ENCODE measurements around the gene NEB. TPM values are rescaled to one million over a fixed set of nuclear protein-coding genes. Genes with fewer than 3 reads are reported as not detected.

The NEB gene
- total and polyA plus RNA-seq, 2 donors (not counting 1 experiment from before 2014, with no cell fraction given): 3.6 to 4.6 TPM

DNA sequence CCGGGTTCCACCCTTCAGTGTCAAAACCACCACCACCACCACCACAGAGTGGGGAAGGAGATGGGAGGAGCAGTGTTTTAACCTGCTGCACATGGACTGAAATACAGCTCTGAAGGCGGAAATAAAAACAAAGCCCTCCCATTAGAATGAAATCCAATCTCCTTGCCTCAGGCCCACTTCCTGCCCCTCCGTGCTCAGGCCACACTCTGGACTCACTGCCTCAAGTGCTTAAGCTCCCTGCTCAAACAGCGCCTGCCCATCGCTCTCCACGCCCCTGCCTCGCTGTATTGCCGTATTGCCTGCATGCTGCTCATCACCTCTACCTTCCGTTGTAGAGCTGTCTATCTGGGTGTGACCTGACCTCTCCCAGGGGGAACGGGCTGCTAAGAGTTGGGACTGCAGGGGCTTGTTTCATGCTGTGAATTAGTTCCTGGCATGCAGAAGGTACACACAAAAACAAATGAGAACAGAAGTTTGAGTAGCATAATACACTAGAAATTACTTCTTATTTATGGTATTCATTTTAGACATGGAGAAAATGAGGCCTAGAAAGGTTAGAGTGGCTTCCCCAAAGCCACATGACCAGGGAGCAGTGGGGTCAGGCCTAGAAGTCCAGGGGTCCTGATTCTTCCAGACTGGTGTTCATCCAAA, 31.6 kb upstream of the NEB start:
- Histone ChIP-seq H4K20me1 (ENCODE audit: control insufficient read depth, insufficient read depth, low read length, poor library complexity, severe bottlenecking) (no peaks in the 10 kb centered on the region), H3K9ac (ENCODE audit: low read length) (peak overlapping the region; percentile 42), H3K4me2 (replicated peaks; ENCODE audit: low read depth, low read length, poor library complexity, severe bottlenecking) (peak overlapping the region; percentile 73), H3K27me3 (replicated peaks in 1 of 4; ENCODE audit: control extremely low read depth in 1 of 4, control insufficient read depth in 3 of 4, insufficient read depth in 4 of 4, low read length in 3 of 4) (no peaks in the 10 kb centered on the region), H3K27ac (ENCODE audit: low read length in 2 of 2) (peak overlapping the region; percentile 79 to 89), H3K36me3 (replicated peaks in 1 of 2; ENCODE audit: control extremely low read depth in 1 of 2, control insufficient read depth in 1 of 2, extremely low read depth in 1 of 2, insufficient read depth in 2 of 2, low read length in 1 of 2) (no peaks in the 10 kb centered on the region), H3K4me3 (ENCODE audit: control extremely low read depth in 1 of 5, extremely low read depth in 1 of 5, insufficient read depth in 1 of 5, low read depth in 2 of 5, low read length in 4 of 5) (peak overlapping the region in 4 of 5 experiments; percentile 5 to 40 (median 22)), H2AFZ (ENCODE audit: insufficient read depth, low read depth, low read length, poor library complexity, severe bottlenecking) (peak overlapping the region; percentile 84), H3K79me2 (ENCODE audit: control insufficient read depth, insufficient read depth, low read length) (peaks cover 9% of the 10 kb centered on the region), H3K9me3 (ENCODE audit: control extremely low read depth in 1 of 3, control insufficient read depth in 2 of 3, insufficient read depth in 1 of 3, low read length in 2 of 3) (peaks cover 0 to 7% (median 0%) of the 10 kb centered on the region in 3 donors), H3K4me1 (ENCODE audit: control insufficient read depth in 2 of 2, insufficient read depth in 2 of 2, low read length in 2 of 2) (peaks cover 79 to 83% of the 10 kb centered on the region in 2 donors)
- ChIA-PET POLR2A (interaction anchor here (0.7 to 1.9 kb wide), 7 partner anchors 9 to 574 kb away, joined by 3 to 6 read pairs (median 4); partner anchors contain the start of gene ARL5A), CTCF (interaction anchor here (1.0 to 3.9 kb wide), 12 partner anchors 8 to 182 kb away, joined by 3 to 17 read pairs (median 6); partner anchors contain the start of gene ARL5A)
- intact Hi-C loops (cut with micrococcal nuclease): loop anchor here (1.0 to 2.0 kb wide), 5 partner anchors 8 to 62 kb away; partner anchors contain the start of gene ARL5A
- peak; percentile 65 for DNase-seq
- TF ChIP-seq EZH2 (IDR thresholded peaks at IDR 0.05; ENCODE audit: borderline replicate concordance, insufficient read depth, low read depth, low read length, poor library complexity, severe bottlenecking): no peak
- TF ChIP-seq, protein P1, sequence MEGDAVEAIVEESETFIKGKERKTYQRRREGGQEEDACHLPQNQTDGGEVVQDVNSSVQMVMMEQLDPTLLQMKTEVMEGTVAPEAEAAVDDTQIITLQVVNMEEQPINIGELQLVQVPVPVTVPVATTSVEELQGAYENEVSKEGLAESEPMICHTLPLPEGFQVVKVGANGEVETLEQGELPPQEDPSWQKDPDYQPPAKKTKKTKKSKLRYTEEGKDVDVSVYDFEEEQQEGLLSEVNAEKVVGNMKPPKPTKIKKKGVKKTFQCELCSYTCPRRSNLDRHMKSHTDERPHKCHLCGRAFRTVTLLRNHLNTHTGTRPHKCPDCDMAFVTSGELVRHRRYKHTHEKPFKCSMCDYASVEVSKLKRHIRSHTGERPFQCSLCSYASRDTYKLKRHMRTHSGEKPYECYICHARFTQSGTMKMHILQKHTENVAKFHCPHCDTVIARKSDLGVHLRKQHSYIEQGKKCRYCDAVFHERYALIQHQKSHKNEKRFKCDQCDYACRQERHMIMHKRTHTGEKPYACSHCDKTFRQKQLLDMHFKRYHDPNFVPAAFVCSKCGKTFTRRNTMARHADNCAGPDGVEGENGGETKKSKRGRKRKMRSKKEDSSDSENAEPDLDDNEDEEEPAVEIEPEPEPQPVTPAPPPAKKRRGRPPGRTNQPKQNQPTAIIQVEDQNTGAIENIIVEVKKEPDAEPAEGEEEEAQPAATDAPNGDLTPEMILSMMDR (IDR thresholded peaks at IDR 0.05): no peak
- peak; percentile 60 for ATAC-seq (ENCODE audit: low read depth)
- Mint-ChIP-seq H3K9me3 (ENCODE audit: insufficient read depth) (no peaks in the 10 kb centered on the region), H3K4me3 (peak overlapping the region; percentile 69), H3K27ac (peak overlapping the region; percentile 93), H3K27me3 (no peaks in the 10 kb centered on the region), H3K4me1 (peaks cover 80% of the 10 kb centered on the region)
- 9% methylated on average over 8 of the region's 10 CpGs for WGBS (ENCODE audit: insufficient coverage)

DNA sequence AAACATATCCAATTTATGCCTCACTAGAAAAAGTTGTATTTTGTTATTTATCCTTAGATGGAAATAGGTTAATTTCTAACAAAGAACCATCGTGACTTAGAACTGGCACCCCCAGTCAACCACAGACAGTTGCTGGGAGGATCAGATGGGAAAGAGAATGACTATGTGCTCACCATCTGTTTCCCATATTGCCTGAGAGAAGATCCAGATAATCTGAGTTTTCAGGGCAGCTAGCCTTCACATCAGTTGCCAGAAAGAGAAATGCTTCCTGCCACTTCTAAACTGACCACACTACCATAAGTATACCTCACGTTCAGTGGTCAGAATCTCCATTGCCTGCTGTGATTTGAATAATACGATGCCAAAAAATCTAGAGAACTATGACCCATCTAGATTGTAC, 28.4 kb upstream of the NEB start:
- no peak overlapping the region for H3K4me3 Mint-ChIP-seq
- Histone ChIP-seq H3K79me2 (ENCODE audit: control insufficient read depth, insufficient read depth, low read length) (no peaks in the 10 kb centered on the region), H3K4me3 (ENCODE audit: control extremely low read depth in 1 of 5, extremely low read depth in 1 of 5, insufficient read depth in 1 of 5, low read depth in 2 of 5, low read length in 4 of 5) (no peak overlapping the region), H2AFZ (ENCODE audit: insufficient read depth, low read depth, low read length, poor library complexity, severe bottlenecking) (no peak overlapping the region), H3K27ac (ENCODE audit: low read length in 2 of 2) (peak overlapping the region; percentile 41 to 89), H3K9me3 (ENCODE audit: control extremely low read depth in 1 of 3, control insufficient read depth in 2 of 3, insufficient read depth in 1 of 3, low read length in 2 of 3) (no peaks in the 10 kb centered on the region), H3K4me2 (replicated peaks; ENCODE audit: low read depth, low read length, poor library complexity, severe bottlenecking) (no peak overlapping the region), H3K4me1 (ENCODE audit: control insufficient read depth in 2 of 2, insufficient read depth in 2 of 2, low read length in 2 of 2) (peaks cover 49 to 51% of the 10 kb centered on the region in 2 donors), H3K27me3 (replicated peaks in 1 of 4; ENCODE audit: control extremely low read depth in 1 of 4, control insufficient read depth in 3 of 4, insufficient read depth in 4 of 4, low read length in 3 of 4) (no peaks in the 10 kb centered on the region), H3K9ac (ENCODE audit: low read length) (no peak overlapping the region), H4K20me1 (ENCODE audit: control insufficient read depth, insufficient read depth, low read length, poor library complexity, severe bottlenecking) (no peaks in the 10 kb centered on the region), H3K36me3 (replicated peaks in 1 of 2; ENCODE audit: control extremely low read depth in 1 of 2, control insufficient read depth in 1 of 2, extremely low read depth in 1 of 2, insufficient read depth in 2 of 2, low read length in 1 of 2) (no peaks in the 10 kb centered on the region)
- ATAC-seq (ENCODE audit: low read depth): no peak
- H3K27ac Mint-ChIP-seq: peak overlapping the region; percentile 50
- H3K4me1 Mint-ChIP-seq: peaks cover 59% of the 10 kb centered on the region
- ChIA-PET POLR2A (no interaction called here), CTCF (interaction anchor here (0.6 to 1.6 kb wide), 3 partner anchors 9 to 38 kb away, joined by 3 to 4 read pairs (median 4); no protein-coding TSS in a partner anchor)
- WGBS (ENCODE audit: insufficient coverage): no CpG with 5 or more reads among the region's 3 CpGs
- TF ChIP-seq, protein P1 (IDR thresholded peaks at IDR 0.05): no peak
- TF ChIP-seq EZH2 (IDR thresholded peaks at IDR 0.05; ENCODE audit: borderline replicate concordance, insufficient read depth, low read depth, low read length, poor library complexity, severe bottlenecking): no peak
- H3K27me3 Mint-ChIP-seq: no peaks in the 10 kb centered on the region
- H3K9me3 Mint-ChIP-seq (ENCODE audit: insufficient read depth): no peaks in the 10 kb centered on the region
- no peak for DNase-seq
- intact Hi-C loops (cut with micrococcal nuclease): no loop called here
